ENCODE data around the gene MXRA8. TPM values are rescaled to one million over a fixed set of nuclear protein-coding genes. Genes with fewer than 3 reads are reported as not detected.

The MXRA8 gene
- total RNA-seq, 2 donors from 2014 or later: 28.3 to 29.2 TPM

DNA sequence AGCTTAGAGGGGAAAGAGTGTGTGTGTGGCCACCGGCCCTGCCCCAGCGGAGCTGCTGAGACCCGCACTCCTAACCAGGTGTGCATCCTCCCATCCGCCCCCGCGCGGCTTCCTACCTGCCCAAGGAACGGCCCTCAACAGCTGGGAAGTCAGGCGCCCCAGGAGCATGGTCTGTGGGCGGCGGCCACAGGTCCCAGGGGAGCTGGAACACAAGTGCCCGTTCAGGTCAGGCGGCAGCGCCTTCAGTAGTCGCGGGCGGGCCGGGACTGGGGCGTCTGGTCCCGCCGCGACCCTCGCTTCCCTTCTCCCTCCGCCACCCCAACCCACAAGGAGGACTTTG lies 16.2 kb upstream of the MXRA8 start:
- Histone ChIP-seq H3K9ac (ENCODE audit: extremely low read depth, low read length, poor library complexity, severe bottlenecking) (peak overlapping the region; percentile 85), H3K27me3 (ENCODE audit: control insufficient read depth, insufficient read depth, low read length, poor library complexity, severe bottlenecking) (no peaks in the 10 kb centered on the region), H3K27ac (ENCODE audit: low read depth, low read length) (peak overlapping the region; percentile 72), H3K4me3 (ENCODE audit: low read length) (peak overlapping the region; percentile 86), H3K36me3 (ENCODE audit: control insufficient read depth, insufficient read depth, low read length) (peaks cover 12% of the 10 kb centered on the region), H3K4me1 (ENCODE audit: control insufficient read depth, insufficient read depth, low read length) (no peaks in the 10 kb centered on the region), H3K9me3 (ENCODE audit: control insufficient read depth, low read length) (no peaks in the 10 kb centered on the region)
- H3K9me3 Mint-ChIP-seq: no peaks in the 10 kb centered on the region
- H3K27me3 Mint-ChIP-seq (ENCODE audit: insufficient read depth): no peaks in the 10 kb centered on the region
- WGBS, 2 experiments (ENCODE audit: insufficient coverage in 1 of 2, insufficient read length in 1 of 2): 1% methylated on average over 14 to 24 of the region's 24 CpGs
- peak overlapping the region; percentile 80 for H3K27ac Mint-ChIP-seq
- H3K4me3 Mint-ChIP-seq: peak overlapping the region; percentile 76
- H3K36me3 Mint-ChIP-seq (ENCODE audit: low read depth): peaks cover 8% of the 10 kb centered on the region
- H3K4me1 Mint-ChIP-seq: peaks cover 4% of the 10 kb centered on the region
- peak; percentile 55 for DNase-seq
- TF ChIP-seq CTCF (conservative IDR thresholded peaks at IDR 0.05): no peak

- peaks cover 3% of the 10 kb centered on the region for H3K27me3 Mint-ChIP-seq (ENCODE audit: insufficient read depth)
- H3K27ac Mint-ChIP-seq: peak overlapping the region; percentile 80
- H3K9me3 ChIP-seq (ENCODE audit: control insufficient read depth, low read length): no peaks in the 10 kb centered on the region
- 59 to 71% methylated on average over 36 to 52 of the region's 52 CpGs for WGBS, 2 experiments (ENCODE audit: insufficient coverage in 1 of 2, insufficient read length in 1 of 2)
- DNase-seq: no peak
- no peaks in the 10 kb centered on the region for H3K9me3 Mint-ChIP-seq
- no peak overlapping the region for H3K27ac ChIP-seq (ENCODE audit: low read depth, low read length)
- H3K9ac ChIP-seq (ENCODE audit: extremely low read depth, low read length, poor library complexity, severe bottlenecking): peak overlapping the region; percentile 85
- H3K4me3 ChIP-seq (ENCODE audit: low read length): peak overlapping the region; percentile 86
- H3K27me3 ChIP-seq (ENCODE audit: control insufficient read depth, insufficient read depth, low read length, poor library complexity, severe bottlenecking): no peaks in the 10 kb centered on the region
- H3K36me3 Mint-ChIP-seq (ENCODE audit: low read depth): peaks cover 8% of the 10 kb centered on the region
- H3K4me1 ChIP-seq (ENCODE audit: control insufficient read depth, insufficient read depth, low read length): no peaks in the 10 kb centered on the region
- peaks cover 4% of the 10 kb centered on the region for H3K4me1 Mint-ChIP-seq
- peak overlapping the region; percentile 76 for H3K4me3 Mint-ChIP-seq
- peaks cover 12% of the 10 kb centered on the region for H3K36me3 ChIP-seq (ENCODE audit: control insufficient read depth, insufficient read depth, low read length)
- TF ChIP-seq CTCF (conservative IDR thresholded peaks at IDR 0.05): no peak
Observed at GRCh38 chr1:1373815-1374588, 15.6 kb upstream of the MXRA8 start.

- Histone ChIP-seq H3K4me3 (ENCODE audit: low read length) (peak overlapping the region; percentile 86), H3K4me1 (ENCODE audit: control insufficient read depth, insufficient read depth, low read length) (no peaks in the 10 kb centered on the region), H3K9ac (ENCODE audit: extremely low read depth, low read length, poor library complexity, severe bottlenecking) (peak overlapping the region; percentile 85), H3K27me3 (ENCODE audit: control insufficient read depth, insufficient read depth, low read length, poor library complexity, severe bottlenecking) (no peaks in the 10 kb centered on the region), H3K27ac (ENCODE audit: low read depth, low read length) (no peak overlapping the region), H3K36me3 (ENCODE audit: control insufficient read depth, insufficient read depth, low read length) (peaks cover 12% of the 10 kb centered on the region), H3K9me3 (ENCODE audit: control insufficient read depth, low read length) (no peaks in the 10 kb centered on the region)
- peaks cover 4% of the 10 kb centered on the region for H3K4me1 Mint-ChIP-seq
- H3K27ac Mint-ChIP-seq: no peak overlapping the region
- peaks cover 8% of the 10 kb centered on the region for H3K36me3 Mint-ChIP-seq (ENCODE audit: low read depth)
- no peak for TF ChIP-seq CTCF (conservative IDR thresholded peaks at IDR 0.05)
- peak overlapping the region; percentile 76 for H3K4me3 Mint-ChIP-seq
- peaks cover 5% of the 10 kb centered on the region for H3K27me3 Mint-ChIP-seq (ENCODE audit: insufficient read depth)
- WGBS, 2 experiments (ENCODE audit: insufficient coverage in 1 of 2, insufficient read length in 1 of 2): 92 to 95% methylated on average over 20 to 26 of the region's 26 CpGs
- H3K9me3 Mint-ChIP-seq: no peaks in the 10 kb centered on the region
- no peak for DNase-seq
Observed at GRCh38 chr1:1373051-1373814, 14.9 kb upstream of the MXRA8 start.

Data from endodermal cell (in vitro differentiated cells).